Activated CD4-positive, alpha-beta memory T cell treated with anti-CD3 and anti-CD28 coated beads, Interleukin-2, amount 10 ng/mL, durations not matched to agents 7 days and 5 days (primary cell): ENCODE data around the gene CCR6. TPM values are rescaled to one million over a fixed set of nuclear protein-coding genes. Genes with fewer than 3 reads are reported as not detected.

Experiments used
- CTCF ChIA-PET: fragments of 350-600 bp; sonication (Branson Sonifier 250); formaldehyde crosslinking; loops from one replicate; lab custom pipeline; 2021; ENCODE audit warnings: antibody characterized with exemption, inconsistent platforms; lab: Charles Lee
- POLR2A ChIA-PET: fragments of 350-600 bp; sonication (Branson Sonifier 250); formaldehyde crosslinking; loops from one replicate; lab custom pipeline; 2021; ENCODE audit warnings: antibody characterized with exemption; lab: Charles Lee
- DNase-seq: peaks from one replicate; pipeline ENCODE4 v3.0.0-alpha.2; 2020
- H3K27ac Mint-ChIP-seq: one replicate; pipeline ENCODE4 v1.8.0; 2021; ENCODE audit warnings: mild to moderate bottlenecking, mixed read lengths
- H3K27me3 Mint-ChIP-seq: one replicate; pipeline ENCODE4 v1.8.0; 2021; ENCODE audit warnings: mixed read lengths
- H3K36me3 Mint-ChIP-seq: one replicate; pipeline ENCODE4 v1.8.0; 2021; ENCODE audit warnings: low read depth, mixed read lengths
- H3K4me1 Mint-ChIP-seq: one replicate; pipeline ENCODE4 v1.8.0; 2021; ENCODE audit warnings: mixed read lengths
- H3K4me3 Mint-ChIP-seq: one replicate; pipeline ENCODE4 v1.8.0; 2021; ENCODE audit warnings: mild to moderate bottlenecking, mixed read lengths
- H3K9me3 Mint-ChIP-seq: one replicate; pipeline ENCODE4 v1.8.0; 2021; ENCODE audit warnings: mixed read lengths
- total RNA-seq, 2 experiments: library from RNA; stranded (reverse); gene quantifications; one replicate each; pipeline ENCODE4 v1.2.3, GENCODE V29; 2021

Gene CCR6
- total RNA-seq, 2 experiments from 2014 or later, result 20.0 to 20.3 TPM

DNA sequence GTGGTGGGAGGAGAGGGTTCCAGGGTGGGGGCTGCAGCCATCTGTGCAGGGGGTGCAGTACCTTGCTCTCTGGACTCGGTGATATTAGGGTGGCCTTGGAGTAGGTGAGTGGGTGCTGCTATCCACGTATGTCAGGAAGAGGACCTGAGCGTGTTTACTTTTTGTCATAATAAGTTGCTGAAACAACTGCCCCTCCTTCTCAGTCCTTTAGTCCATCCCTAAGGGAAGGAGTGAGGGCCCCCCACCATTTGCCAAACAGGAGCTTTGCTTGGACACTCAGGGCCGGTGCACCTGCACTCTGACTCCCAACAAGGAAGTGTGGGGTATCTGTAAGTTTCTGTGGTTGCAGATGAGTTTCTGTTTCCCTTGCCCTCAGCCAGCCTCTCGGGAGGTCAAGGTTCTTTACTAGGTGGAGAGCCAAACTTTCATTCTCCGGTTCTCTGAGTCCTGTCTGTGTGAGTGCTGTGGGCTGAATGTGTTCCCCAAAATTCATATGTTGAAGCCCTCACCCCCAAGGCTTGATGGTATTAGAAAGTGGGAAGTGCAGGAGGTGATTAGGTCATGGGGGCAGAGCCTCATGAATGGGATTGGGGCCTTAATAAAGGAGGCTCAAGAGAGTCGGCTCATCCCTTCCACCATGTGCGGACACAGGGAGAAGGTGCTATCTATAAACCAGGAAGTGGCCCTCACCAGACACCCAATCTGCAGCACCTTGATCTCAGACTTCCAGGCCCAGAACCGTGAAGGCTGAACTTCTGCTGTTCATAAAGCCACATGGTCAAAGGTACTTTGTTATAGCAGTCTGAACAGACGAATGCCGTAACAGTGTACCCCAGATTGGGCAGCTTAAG lies 19.6 kb upstream of the CCR6 start:
- Mint-ChIP-seq H3K27ac (peak overlapping the region; percentile 66), H3K36me3 (peaks cover 3% of the 10 kb centered on the region), H3K9me3 (no peaks in the 10 kb centered on the region), H3K4me1 (peaks cover 33% of the 10 kb centered on the region), H3K27me3 (peaks cover 2% of the 10 kb centered on the region), H3K4me3 (no peak overlapping the region)
- no peak for DNase-seq
- POLR2A ChIA-PET, result no interaction called here
- CTCF ChIA-PET, result interaction anchor here (1.0 kb wide), 1 partner anchor 13 kb away, joined by 3 read pairs; no protein-coding TSS in a partner anchor

DNA sequence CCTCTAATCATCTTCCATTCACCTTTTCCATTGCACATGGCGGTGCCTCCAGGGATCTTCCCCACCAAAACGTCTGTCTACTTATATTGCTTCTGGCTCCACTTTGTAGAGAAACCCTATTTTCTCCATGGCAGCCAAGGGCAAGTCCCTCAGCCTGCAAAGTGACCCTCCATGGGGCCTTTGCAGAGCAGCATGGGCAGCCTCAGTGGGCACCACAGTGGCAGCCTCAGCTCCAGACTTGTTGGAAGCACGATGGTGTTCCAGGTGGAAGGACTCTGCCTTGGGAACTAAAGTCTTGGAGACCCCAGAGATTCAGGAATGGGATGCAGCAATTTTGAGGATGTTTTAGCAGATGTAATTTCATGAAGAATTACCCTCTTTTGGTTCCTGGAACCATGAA lies 18.5 kb upstream of the CCR6 start:
- peaks cover 4% of the 10 kb centered on the region for H3K27me3 Mint-ChIP-seq
- H3K4me3 Mint-ChIP-seq, result no peak overlapping the region
- no peaks in the 10 kb centered on the region for H3K9me3 Mint-ChIP-seq
- DNase-seq, result no peak
- peaks cover 3% of the 10 kb centered on the region for H3K36me3 Mint-ChIP-seq
- no peak overlapping the region for H3K27ac Mint-ChIP-seq
- CTCF ChIA-PET, result no interaction called here
- POLR2A ChIA-PET, result no interaction called here
- peaks cover 24% of the 10 kb centered on the region for H3K4me1 Mint-ChIP-seq

- H3K36me3 Mint-ChIP-seq, result peaks cover 3% of the 10 kb centered on the region
- H3K4me3 Mint-ChIP-seq, result no peak overlapping the region
- peaks cover 9% of the 10 kb centered on the region for H3K27me3 Mint-ChIP-seq
- CTCF ChIA-PET, result no interaction called here
- peaks cover 25% of the 10 kb centered on the region for H3K4me1 Mint-ChIP-seq
- no peak for DNase-seq
- POLR2A ChIA-PET, result no interaction called here
- H3K9me3 Mint-ChIP-seq, result no peaks in the 10 kb centered on the region
- H3K27ac Mint-ChIP-seq, result no peak overlapping the region
Measured at GRCh38 chr6:167105060-167105459, 17.8 kb upstream of the CCR6 start.

- Mint-ChIP-seq H3K27me3 (peaks cover 16% of the 10 kb centered on the region), H3K36me3 (peaks cover 3% of the 10 kb centered on the region), H3K9me3 (no peaks in the 10 kb centered on the region), H3K27ac (no peak overlapping the region), H3K4me3 (no peak overlapping the region), H3K4me1 (peaks cover 33% of the 10 kb centered on the region)
- CTCF ChIA-PET, result no interaction called here
- POLR2A ChIA-PET, result no interaction called here
- no peak for DNase-seq
Measured at GRCh38 chr6:167106406-167106805, 16.5 kb upstream of the CCR6 start.

DNA sequence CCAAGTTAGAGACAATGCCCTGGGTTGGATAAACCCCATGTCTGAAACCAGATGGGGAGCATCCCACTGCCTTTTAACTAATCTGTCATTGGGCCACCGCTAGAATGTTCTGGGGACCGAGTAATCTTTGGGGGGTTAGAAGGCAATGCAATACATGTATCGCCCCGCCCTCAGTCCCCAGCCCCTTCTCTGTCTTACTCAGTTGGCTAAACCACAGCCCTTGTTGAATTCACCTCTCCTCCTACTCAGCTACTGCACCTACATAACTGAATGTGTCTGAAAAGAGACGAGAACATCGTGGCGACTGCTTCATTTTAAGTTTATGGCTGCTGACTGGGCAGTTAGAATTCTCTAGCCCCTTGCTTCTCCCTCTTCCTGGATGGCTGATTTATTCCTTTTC lies 15.1 kb upstream of the CCR6 start:
- H3K4me1 Mint-ChIP-seq, result peaks cover 43% of the 10 kb centered on the region
- peaks cover 3% of the 10 kb centered on the region for H3K36me3 Mint-ChIP-seq
- ChIA-PET POLR2A (no interaction called here), CTCF (no interaction called here)
- H3K4me3 Mint-ChIP-seq, result no peak overlapping the region
- no peak overlapping the region for H3K27ac Mint-ChIP-seq
- H3K27me3 Mint-ChIP-seq, result peaks cover 18% of the 10 kb centered on the region
- no peak for DNase-seq
- H3K9me3 Mint-ChIP-seq, result no peaks in the 10 kb centered on the region

- no peak for DNase-seq
- CTCF ChIA-PET, result no interaction called here
- H3K4me3 Mint-ChIP-seq, result no peak overlapping the region
- no peaks in the 10 kb centered on the region for H3K9me3 Mint-ChIP-seq
- H3K27ac Mint-ChIP-seq, result no peak overlapping the region
- peaks cover 43% of the 10 kb centered on the region for H3K4me1 Mint-ChIP-seq
- H3K36me3 Mint-ChIP-seq, result peaks cover 3% of the 10 kb centered on the region
- POLR2A ChIA-PET, result no interaction called here
- peaks cover 18% of the 10 kb centered on the region for H3K27me3 Mint-ChIP-seq
Measured at GRCh38 chr6:167108278-167108677, 14.6 kb upstream of the CCR6 start.

GRCh38 chr6:167109651-167110050 lies 13.2 kb upstream of the CCR6 start:
- POLR2A ChIA-PET, result interaction anchor here (1.4 kb wide), 1 partner anchor 62 kb away, joined by 4 read pairs; no protein-coding TSS in a partner anchor

DNA sequence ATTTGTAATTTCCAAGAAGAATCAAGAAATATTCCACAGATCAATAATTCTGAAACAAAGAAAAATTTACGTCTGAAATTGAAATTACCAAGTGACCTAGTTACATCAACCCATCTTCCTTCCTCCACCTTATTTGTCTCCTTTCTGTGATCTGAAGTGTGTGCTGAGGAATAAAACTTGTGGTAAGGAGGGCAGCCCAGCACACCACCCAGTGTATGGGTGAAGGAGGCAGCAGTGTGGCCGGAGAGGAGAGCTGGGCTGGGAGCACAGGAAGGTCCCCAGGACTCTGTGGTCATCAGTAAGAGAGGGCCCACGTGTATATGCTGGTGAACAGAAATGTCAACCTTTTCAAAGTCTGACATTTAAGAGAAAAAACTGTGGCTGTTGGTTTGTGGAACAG lies 11.3 kb upstream of the CCR6 start:
- H3K27ac Mint-ChIP-seq, result peak overlapping the region; percentile 19
- no peak for DNase-seq
- peaks cover 3% of the 10 kb centered on the region for H3K36me3 Mint-ChIP-seq
- ChIA-PET POLR2A (interaction anchor here (1.2 kb wide), 1 partner anchor 65 kb away, joined by 3 read pairs; no protein-coding TSS in a partner anchor), CTCF (interaction anchor here (1.3 kb wide), 1 partner anchor 11 kb away, joined by 3 read pairs; no protein-coding TSS in a partner anchor)
- peaks cover 67% of the 10 kb centered on the region for H3K4me1 Mint-ChIP-seq
- H3K4me3 Mint-ChIP-seq, result peak overlapping the region; percentile 66
- no peaks in the 10 kb centered on the region for H3K9me3 Mint-ChIP-seq
- peaks cover 18% of the 10 kb centered on the region for H3K27me3 Mint-ChIP-seq

More at GRCh38 chr6:167109651-167110050, 13.2 kb upstream of the CCR6 start:
- no peak overlapping the region for H3K27ac Mint-ChIP-seq
- peaks cover 18% of the 10 kb centered on the region for H3K27me3 Mint-ChIP-seq
- H3K9me3 Mint-ChIP-seq, result no peaks in the 10 kb centered on the region
- DNase-seq, result no peak
- CTCF ChIA-PET, result no interaction called here
- no peak overlapping the region for H3K4me3 Mint-ChIP-seq
- peaks cover 51% of the 10 kb centered on the region for H3K4me1 Mint-ChIP-seq
- H3K36me3 Mint-ChIP-seq, result peaks cover 3% of the 10 kb centered on the region

DNA sequence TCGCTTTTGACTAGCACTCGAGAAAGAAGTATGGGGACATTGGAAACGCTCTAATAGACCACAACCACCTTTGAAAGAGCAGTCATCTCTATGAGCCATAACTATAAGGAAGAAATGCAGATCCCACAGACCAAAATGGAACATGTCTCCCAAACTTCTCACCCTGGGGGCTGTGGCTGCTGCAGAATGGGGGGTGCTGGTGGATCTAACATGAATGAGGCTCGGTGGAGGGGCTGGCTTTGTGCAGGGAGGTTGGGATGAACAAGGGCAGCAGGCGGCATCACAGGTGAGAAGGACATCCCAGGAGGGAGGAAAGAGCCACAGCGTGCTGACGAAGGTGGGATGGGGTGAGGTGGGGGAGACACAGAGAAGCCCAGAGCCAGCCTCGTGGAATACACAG lies 10.5 kb upstream of the CCR6 start:
- Mint-ChIP-seq H3K27me3 (peaks cover 17% of the 10 kb centered on the region), H3K4me1 (peaks cover 68% of the 10 kb centered on the region), H3K27ac (peak overlapping the region; percentile 64), H3K4me3 (peak overlapping the region; percentile 66), H3K36me3 (peaks cover 3% of the 10 kb centered on the region), H3K9me3 (no peaks in the 10 kb centered on the region)
- no peak for DNase-seq
- CTCF ChIA-PET, result no interaction called here
- POLR2A ChIA-PET, result interaction anchor here (1.2 to 2.6 kb wide), 2 partner anchors 11 to 66 kb away, joined by 3 to 26 read pairs; partner anchors contain the start of gene CCR6

DNA sequence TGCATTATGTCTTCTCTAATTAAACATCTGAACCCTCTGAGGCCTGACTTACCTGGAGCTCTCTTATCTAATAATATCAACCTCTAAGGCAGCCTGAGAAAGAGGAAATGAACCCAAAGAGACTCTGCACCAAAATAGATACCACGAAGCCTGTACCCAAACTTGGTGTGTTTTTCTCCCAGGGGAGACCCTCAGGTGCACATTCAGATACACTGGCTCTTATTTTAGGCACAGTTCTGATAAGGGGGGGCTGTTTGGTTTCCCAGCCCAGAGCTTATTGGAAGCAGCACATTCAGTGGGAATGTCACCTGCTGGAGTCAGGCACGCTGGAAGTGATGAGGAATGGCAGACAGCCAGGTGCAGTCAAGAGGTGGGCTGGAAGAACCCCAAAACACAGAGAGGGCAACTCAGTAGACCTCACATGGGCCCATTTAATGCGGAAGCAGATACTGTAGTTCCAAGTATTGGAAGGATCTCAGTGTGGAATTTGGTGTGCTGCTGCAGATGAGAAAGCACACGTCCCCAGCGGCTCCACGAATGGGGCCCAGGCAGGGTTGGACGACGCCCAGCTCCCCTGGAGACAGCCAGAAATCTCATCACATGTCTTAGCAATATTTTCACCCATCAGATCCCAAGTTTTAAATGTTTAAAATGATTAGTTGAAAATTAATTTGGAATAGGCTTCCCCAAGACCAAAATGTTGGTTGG lies 9.7 kb upstream of the CCR6 start:
- no peak for DNase-seq
- Mint-ChIP-seq H3K9me3 (no peaks in the 10 kb centered on the region), H3K27me3 (peaks cover 17% of the 10 kb centered on the region), H3K4me1 (peaks cover 72% of the 10 kb centered on the region), H3K27ac (peak overlapping the region; percentile 64), H3K4me3 (peak overlapping the region; percentile 66), H3K36me3 (peaks cover 6% of the 10 kb centered on the region)
- ChIA-PET CTCF (interaction anchor here (1.2 kb wide), 1 partner anchor 29 kb away, joined by 5 read pairs; no protein-coding TSS in a partner anchor), POLR2A (interaction anchor here (1.1 to 2.6 kb wide), 5 partner anchors 10 to 65 kb away, joined by 4 to 26 read pairs (median 5); partner anchors contain the start of gene CCR6)

DNA sequence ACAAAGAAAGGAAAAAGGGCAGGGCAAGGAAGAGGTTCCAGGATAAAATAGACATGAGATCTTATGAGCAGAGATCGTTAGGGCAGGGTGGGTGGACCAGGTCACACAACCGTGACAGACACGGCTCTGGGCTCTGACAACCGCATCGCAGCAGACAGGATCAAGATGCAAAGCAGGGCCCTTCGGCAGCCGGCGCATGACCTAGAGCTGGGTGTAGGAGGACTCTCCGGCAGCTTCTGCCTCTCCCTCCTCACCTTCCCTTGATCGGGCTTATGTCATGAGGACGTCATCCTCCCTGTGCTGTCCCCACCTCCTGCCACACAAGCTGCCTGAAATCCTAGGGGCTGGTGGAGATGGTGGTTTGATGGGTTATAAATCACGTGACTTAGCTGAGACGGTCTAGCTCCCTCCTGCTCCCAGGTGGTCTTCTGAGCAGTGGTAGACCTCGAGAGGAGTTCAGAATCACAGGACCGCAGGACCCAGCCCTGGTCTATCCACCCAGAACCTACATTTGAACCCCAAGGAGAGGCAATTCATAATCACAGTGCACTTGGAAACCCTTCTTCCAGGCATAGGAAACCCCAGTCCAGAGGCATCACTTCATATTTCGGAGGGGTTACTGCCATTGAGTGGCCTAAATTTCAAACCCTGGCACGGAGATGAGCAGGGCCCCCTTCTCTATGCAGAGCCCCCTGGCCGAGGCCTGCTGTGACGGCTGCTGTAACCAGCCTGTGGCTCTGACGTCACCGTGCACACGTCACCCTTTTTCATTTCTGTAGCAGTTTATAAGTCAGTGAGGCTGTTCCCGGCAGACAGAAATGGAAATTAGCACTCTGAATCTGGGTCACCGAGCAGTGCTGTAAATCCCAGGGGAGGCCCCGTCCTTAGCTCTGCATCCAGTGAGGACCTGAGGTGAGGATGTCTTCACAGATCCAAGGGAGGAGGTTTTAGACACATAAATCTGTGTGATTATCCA lies 8.7 kb upstream of the CCR6 start:
- Mint-ChIP-seq H3K4me3 (peak overlapping the region; percentile 66), H3K4me1 (peaks cover 79% of the 10 kb centered on the region), H3K27ac (peak overlapping the region; percentile 64), H3K27me3 (peaks cover 15% of the 10 kb centered on the region), H3K36me3 (peaks cover 14% of the 10 kb centered on the region), H3K9me3 (no peaks in the 10 kb centered on the region)
- DNase-seq, result peak; percentile 63
- ChIA-PET POLR2A (interaction anchor here (0.7 to 2.6 kb wide), 7 partner anchors 9 to 73 kb away, joined by 3 to 26 read pairs (median 5); partner anchors contain the start of gene CCR6), CTCF (interaction anchor here (1.2 kb wide), 1 partner anchor 27 kb away, joined by 5 read pairs; no protein-coding TSS in a partner anchor)

- Mint-ChIP-seq H3K4me1 (peaks cover 83% of the 10 kb centered on the region), H3K27me3 (peaks cover 9% of the 10 kb centered on the region), H3K27ac (peak overlapping the region; percentile 64), H3K4me3 (no peak overlapping the region), H3K36me3 (peaks cover 19% of the 10 kb centered on the region), H3K9me3 (no peaks in the 10 kb centered on the region)
- DNase-seq, result no peak
- ChIA-PET POLR2A (interaction anchor here (1.7 to 2.6 kb wide), 2 partner anchors 8 to 21 kb away, joined by 10 to 26 read pairs; partner anchors contain the start of gene CCR6), CTCF (interaction anchor here (0.6 kb wide), 1 partner anchor 9 kb away, joined by 4 read pairs; no protein-coding TSS in a partner anchor)
Measured at GRCh38 chr6:167115054-167115453, 7.8 kb upstream of the CCR6 start.
